A549 (cell line): Measurements from ENCODE around the gene ECM1. TPM values are rescaled to one million over a fixed set of nuclear protein-coding genes. Genes with fewer than 3 reads are reported as not detected.
A peak's percentile ranks its signal among the peaks of the same experiment; 100 is the strongest.

Experiments
- ATAC-seq, 2 experiments: fragments of 200-7000 bp in 1 of 2; fragments of >200 bp in 1 of 2; cut with Nextera tagmentation in 1 of 2; cut with Tn5 transposase in 1 of 2; 3 replicates each; pipeline versions ENCODE4 v1.8.0 to v1.9.1; 2018 to 2020; ENCODE audit warnings: mild to moderate bottlenecking in 1 of 2, moderate library complexity in 1 of 2
- CTCF ChIA-PET: fragments of 300-600 bp; sonication (Branson Sonifier 250); formaldehyde crosslinking; extraction: SDS; loops from one replicate; lab custom pipeline; 2021; ENCODE audit warnings: antibody characterized with exemption, inconsistent platforms; lab: Yijun Ruan, JAX
- POLR2A ChIA-PET: fragments of 350-600 bp; formaldehyde crosslinking; extraction: SDS; loops from one replicate; lab custom pipeline; 2021; ENCODE audit warnings: antibody characterized with exemption, inconsistent platforms; lab: Yijun Ruan, JAX
- DNase-seq, 2 experiments: peaks; one replicate each; pipeline versions ENCODE4 v3.0.0 to v3.0.0-alpha.2; 2011 to 2016; ENCODE audit warnings: low read depth in 1 of 2, low spot score in 1 of 2
- FAIRE-seq: peaks from 2 replicates; lab custom pipeline; 2011; peaks lifted over from hg19 to GRCh38; lab: Jason Lieb, UNC
- H3K27ac ChIP-seq, 2 experiments: fragments of >200 bp; sonication (Bioruptor Twin); formaldehyde crosslinking; 3 replicates each; pipeline ENCODE4 v1.5.1; 2016 to 2017
- H3K4me1 ChIP-seq: fragments of >200 bp; sonication (Bioruptor Twin); formaldehyde crosslinking; 3 replicates; pipeline ENCODE4 v1.6.1; 2016
- H3K4me2 ChIP-seq: fragments of >200 bp; sonication (Bioruptor Twin); formaldehyde crosslinking; 3 replicates; pipeline ENCODE4 v1.6.1; 2016
- H3K4me3 ChIP-seq: fragments of >200 bp; sonication (Bioruptor Twin); formaldehyde crosslinking; 3 replicates; pipeline ENCODE4 v1.5.1; 2016
- H3K9me3 ChIP-seq: fragments of >200 bp; sonication (Bioruptor Twin); formaldehyde crosslinking; 3 replicates; pipeline ENCODE4 v1.6.1; 2016
- BHLHE40 ChIP-seq: IDR thresholded peaks from 2 replicates; pipeline ENCODE4 v1.6.1; 2012; ENCODE audit warnings: low read depth, low read length, inconsistent platforms
- CEBPB ChIP-seq, 2 experiments: fragments of >200 bp in 1 of 2; sonication (Bioruptor Twin) in 1 of 2; formaldehyde crosslinking in 1 of 2; IDR thresholded peaks; 2 replicates each; pipeline ENCODE4 v1.6.1; 2012 to 2016
- CHD4 ChIP-seq: fragments of 200-600 bp; sonication (generic); IDR thresholded peaks from 2 replicates; pipeline ENCODE4 v1.6.1; 2016; ENCODE audit warnings: antibody characterized with exemption, mild to moderate bottlenecking, borderline replicate concordance
- EHF ChIP-seq: fragments of 250-450 bp; sonication (Bioruptor Pico); IDR thresholded peaks from 2 replicates; pipeline ENCODE4 v1.5.0; 2020; ENCODE audit warnings: mild to moderate bottlenecking
- EHMT2 ChIP-seq: fragments of 200-600 bp; sonication (generic); IDR thresholded peaks from 2 replicates; pipeline ENCODE4 v1.6.1; 2016; ENCODE audit warnings: antibody characterized with exemption, low read depth, mild to moderate bottlenecking, moderate library complexity
- ESRRA ChIP-seq: fragments of 150-350 bp; IDR thresholded peaks from 2 replicates; pipeline ENCODE4 v1.6.1; 2014; ENCODE audit warnings: mild to moderate bottlenecking, low read length, borderline replicate concordance
- FOSB ChIP-seq: fragments of 250-450 bp; sonication (Bioruptor Pico); IDR thresholded peaks from 2 replicates; pipeline ENCODE4 v1.5.0; 2020; ENCODE audit warnings: mild to moderate bottlenecking, moderate library complexity
- FOSL2 ChIP-seq, 2 experiments: fragments of 450-650 bp in 1 of 2; fragments of >200 bp in 1 of 2; sonication (Bioruptor Twin) in 1 of 2; formaldehyde crosslinking; IDR thresholded peaks; 2 replicates each; pipeline versions ENCODE4 v1.5.0 to v1.6.1; 2016 to 2020; ENCODE audit warnings: mild to moderate bottlenecking in 1 of 2, moderate library complexity in 1 of 2
- FOXS1 ChIP-seq: fragments of 250-450 bp; sonication (Bioruptor Pico); IDR thresholded peaks from 2 replicates; pipeline ENCODE4 v1.5.0; 2020; ENCODE audit warnings: mild to moderate bottlenecking, moderate library complexity
- HEYL ChIP-seq: fragments of 250-450 bp; sonication (Bioruptor Pico); IDR thresholded peaks from 2 replicates; pipeline ENCODE4 v1.8.0; 2021; ENCODE audit warnings: mild to moderate bottlenecking, moderate library complexity
- HOXB13 ChIP-seq: fragments of 250-450 bp; sonication (Bioruptor Pico); IDR thresholded peaks from 2 replicates; pipeline ENCODE4 v1.5.0; 2020; ENCODE audit warnings: low read depth, mild to moderate bottlenecking, moderate library complexity
- KDM5A ChIP-seq: fragments of 200-600 bp; sonication (generic); IDR thresholded peaks from 2 replicates; pipeline ENCODE4 v1.6.1; 2016; ENCODE audit warnings: antibody characterized with exemption, mild to moderate bottlenecking
- MAZ ChIP-seq: fragments of 150-350 bp; IDR thresholded peaks from 2 replicates; pipeline ENCODE4 v1.6.1; 2014; ENCODE audit warnings: antibody characterized with exemption, low read depth, low read length, borderline replicate concordance
- MYC ChIP-seq: IDR thresholded peaks from 2 replicates; pipeline ENCODE4 v1.6.1; 2012; ENCODE audit warnings: mild to moderate bottlenecking, inconsistent platforms, low read length, improper control_type of control experiment, borderline replicate concordance
- PHF8 ChIP-seq: fragments of 200-600 bp; sonication (generic); IDR thresholded peaks from 2 replicates; pipeline ENCODE4 v1.6.1; 2016; ENCODE audit warnings: low read depth, mild to moderate bottlenecking, antibody characterized with exemption, moderate library complexity, borderline replicate concordance
- POLR2AphosphoS2 ChIP-seq: conservative IDR thresholded peaks from 2 replicates; pipeline ENCODE4 v1.6.1; 2012; ENCODE audit warnings: low read length, improper control_type of control experiment, inconsistent platforms
- RAD21 ChIP-seq, 2 experiments: fragments of >200 bp in 1 of 2; sonication (Bioruptor Twin) in 1 of 2; formaldehyde crosslinking in 1 of 2; IDR thresholded peaks in 1 of 2; conservative IDR thresholded peaks in 1 of 2; 2 replicates in 1 of 2; 3 replicates in 1 of 2; pipeline ENCODE4 v1.6.1; 2012 to 2018; ENCODE audit warnings: inconsistent platforms in 1 of 2
- RARB ChIP-seq: fragments of 250-450 bp; sonication (Bioruptor Pico); IDR thresholded peaks from 2 replicates; pipeline ENCODE4 v1.8.0; 2021; ENCODE audit warnings: mild to moderate bottlenecking, moderate library complexity
- SMC3 ChIP-seq: fragments of >200 bp; sonication (Bioruptor Twin); formaldehyde crosslinking; IDR thresholded peaks from 3 replicates; pipeline ENCODE4 v1.6.1; 2018; ENCODE audit warnings: inconsistent platforms
- ZFP36 ChIP-seq: fragments of 450-650 bp; IDR thresholded peaks from 2 replicates; pipeline ENCODE4 v1.6.1; 2014; ENCODE audit warnings: borderline replicate concordance; ENCODE audit not compliant: partially characterized antibody
- ZSCAN20 ChIP-seq: fragments of 250-450 bp; sonication (Bioruptor Pico); IDR thresholded peaks from 2 replicates; pipeline ENCODE4 v1.8.0; 2022; ENCODE audit warnings: mild to moderate bottlenecking, moderate library complexity
- WGBS: methylation state at CpG from one replicate; pipeline ENCODE4 v1.1.6; 2017; ENCODE audit errors: missing lambda C conversion rate; 5-methylcytosine and 5-hydroxymethylcytosine counted together
- polyA plus RNA-seq, 4 experiments: library from polyadenylated mRNA; depleted of rRNA in 3 of 4; stranded (reverse); fragments of >200 nt; fragmentation: RNase III in 1 of 4; extraction: RNeasy Plus Mini Kit Qiagen cat#74134 plus additional on column Dnase treatment in 1 of 4; gene quantifications; 2 replicates in 3 of 4; 3 replicates in 1 of 4; pipeline ENCODE4 v1.2.3, GENCODE V29; 2011 to 2017
- TF ChIP-seq, protein P1 (sequence below): fragments of >200 bp; sonication (Bioruptor Twin); formaldehyde crosslinking; IDR thresholded peaks from 3 replicates; pipeline ENCODE4 v1.5.1; 2016
- TF ChIP-seq, protein P2 (sequence below): fragments of 250-450 bp; sonication (Bioruptor Pico); IDR thresholded peaks from 2 replicates; pipeline ENCODE4 v1.5.0; 2020; ENCODE audit warnings: low read depth, mild to moderate bottlenecking, moderate library complexity

The ECM1 gene
- polyA plus RNA-seq, 2 of the 4 experiments (the other 2 are of a cell fraction): 0.88 to 1.0 TPM

DNA sequence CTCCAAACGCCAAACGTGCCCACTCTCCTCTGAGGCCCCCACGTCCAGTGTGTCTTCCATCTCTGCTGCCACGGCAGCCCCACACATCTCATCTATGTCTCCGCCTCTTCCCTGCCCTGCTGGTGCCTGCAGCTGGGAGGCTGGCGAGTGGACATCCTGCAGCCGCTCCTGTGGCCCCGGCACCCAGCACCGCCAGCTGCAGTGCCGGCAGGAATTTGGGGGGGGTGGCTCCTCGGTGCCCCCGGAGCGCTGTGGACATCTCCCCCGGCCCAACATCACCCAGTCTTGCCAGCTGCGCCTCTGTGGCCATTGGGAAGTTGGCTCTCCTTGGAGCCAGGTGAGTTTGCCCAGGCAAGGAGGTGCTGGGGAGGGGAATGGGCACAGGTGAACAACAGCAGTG is 49.9 kb downstream of the ECM1 start (continued):
- TF ChIP-seq, protein P1, sequence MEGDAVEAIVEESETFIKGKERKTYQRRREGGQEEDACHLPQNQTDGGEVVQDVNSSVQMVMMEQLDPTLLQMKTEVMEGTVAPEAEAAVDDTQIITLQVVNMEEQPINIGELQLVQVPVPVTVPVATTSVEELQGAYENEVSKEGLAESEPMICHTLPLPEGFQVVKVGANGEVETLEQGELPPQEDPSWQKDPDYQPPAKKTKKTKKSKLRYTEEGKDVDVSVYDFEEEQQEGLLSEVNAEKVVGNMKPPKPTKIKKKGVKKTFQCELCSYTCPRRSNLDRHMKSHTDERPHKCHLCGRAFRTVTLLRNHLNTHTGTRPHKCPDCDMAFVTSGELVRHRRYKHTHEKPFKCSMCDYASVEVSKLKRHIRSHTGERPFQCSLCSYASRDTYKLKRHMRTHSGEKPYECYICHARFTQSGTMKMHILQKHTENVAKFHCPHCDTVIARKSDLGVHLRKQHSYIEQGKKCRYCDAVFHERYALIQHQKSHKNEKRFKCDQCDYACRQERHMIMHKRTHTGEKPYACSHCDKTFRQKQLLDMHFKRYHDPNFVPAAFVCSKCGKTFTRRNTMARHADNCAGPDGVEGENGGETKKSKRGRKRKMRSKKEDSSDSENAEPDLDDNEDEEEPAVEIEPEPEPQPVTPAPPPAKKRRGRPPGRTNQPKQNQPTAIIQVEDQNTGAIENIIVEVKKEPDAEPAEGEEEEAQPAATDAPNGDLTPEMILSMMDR: no peak

DNA sequence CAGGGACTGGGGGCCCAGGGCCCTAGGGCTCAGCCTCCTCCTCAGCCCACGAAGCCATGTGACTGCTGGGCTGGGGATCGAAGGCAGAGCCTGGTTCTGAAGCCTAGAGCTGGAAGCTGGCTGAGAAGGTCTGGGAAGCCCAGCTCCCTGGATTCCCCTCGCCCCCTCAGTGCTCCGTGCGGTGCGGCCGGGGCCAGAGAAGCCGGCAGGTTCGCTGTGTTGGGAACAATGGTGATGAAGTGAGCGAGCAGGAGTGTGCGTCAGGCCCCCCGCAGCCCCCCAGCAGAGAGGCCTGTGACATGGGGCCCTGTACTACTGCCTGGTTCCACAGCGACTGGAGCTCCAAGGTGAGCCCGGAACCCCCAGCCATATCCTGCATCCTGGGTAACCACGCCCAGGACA is 50.4 kb downstream of the ECM1 start:
- ChIA-PET POLR2A (interaction anchor here (0.8 kb wide), 1 partner anchor 12 kb away, joined by 3 read pairs; no protein-coding TSS in a partner anchor), CTCF (interaction anchor here (0.8 to 11.6 kb wide), 14 partner anchors 10 to 443 kb away, joined by 3 to 210 read pairs (median 25); partner anchors contain the start of genes ENSA and MCL1)
- no peak for DNase-seq
- no peak for FAIRE-seq
- Histone ChIP-seq H3K27ac (no peak overlapping the region), H3K4me1 (peaks cover 26% of the 10 kb centered on the region), H3K4me2 (no peak overlapping the region), H3K4me3 (no peak overlapping the region), H3K9me3 (no peaks in the 10 kb centered on the region)
- ATAC-seq: no peak
- no peak for TF ChIP-seq ZFP36
- TF ChIP-seq FOSL2 (IDR thresholded peaks at IDR 0.05): no peak
- no peak for TF ChIP-seq FOSL2 (CRISPR knock-in tag; IDR thresholded peaks at IDR 0.05)
- TF ChIP-seq POLR2AphosphoS2: no peak
- no peak for TF ChIP-seq KDM5A
- TF ChIP-seq ZSCAN20: no peak
- TF ChIP-seq FOSB (CRISPR knock-in tag): no peak
- 83% methylated on average over 15 of the region's 15 CpGs for WGBS

DNA sequence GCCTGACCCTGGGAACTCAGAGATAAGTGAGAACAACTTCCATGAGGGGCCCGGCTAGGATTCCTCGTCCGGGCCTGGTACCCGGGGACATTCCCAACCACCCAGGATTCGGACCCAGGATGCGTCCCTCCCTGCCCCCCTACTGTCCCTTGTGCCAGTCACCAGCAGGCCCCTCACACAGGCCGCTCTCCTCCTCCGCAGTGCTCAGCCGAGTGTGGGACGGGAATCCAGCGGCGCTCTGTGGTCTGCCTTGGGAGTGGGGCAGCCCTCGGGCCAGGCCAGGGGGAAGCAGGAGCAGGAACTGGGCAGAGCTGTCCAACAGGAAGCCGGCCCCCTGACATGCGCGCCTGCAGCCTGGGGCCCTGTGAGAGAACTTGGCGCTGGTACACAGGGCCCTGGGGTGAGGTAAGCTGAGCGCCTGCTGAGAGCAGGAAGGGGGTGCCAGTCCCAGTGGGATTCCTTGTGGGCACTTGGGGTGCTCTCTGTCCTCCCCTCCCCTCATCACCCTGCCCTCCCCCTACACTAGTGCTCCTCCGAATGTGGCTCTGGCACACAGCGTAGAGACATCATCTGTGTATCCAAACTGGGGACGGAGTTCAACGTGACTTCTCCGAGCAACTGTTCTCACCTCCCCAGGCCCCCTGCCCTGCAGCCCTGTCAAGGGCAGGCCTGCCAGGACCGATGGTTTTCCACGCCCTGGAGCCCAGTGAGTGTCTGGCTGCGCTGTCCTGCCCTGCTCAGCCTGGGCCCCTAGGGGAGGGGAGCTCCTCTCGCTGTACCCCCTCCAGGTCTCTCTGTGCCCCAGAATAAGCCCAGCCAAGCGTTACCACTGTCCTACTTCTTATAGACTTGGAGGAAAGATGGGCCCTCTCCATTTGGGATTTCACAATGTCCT is 51.1 kb downstream of the ECM1 start:
- H3K4me3 ChIP-seq: no peak overlapping the region
- H3K27ac ChIP-seq: peak overlapping the region in 1 of 2 experiments; percentile 0; a peak in 2 of 6 replicates
- no peaks in the 10 kb centered on the region for H3K9me3 ChIP-seq
- DNase-seq: no peak
- no peak overlapping the region for H3K4me2 ChIP-seq
- no peak for FAIRE-seq
- ChIA-PET CTCF (interaction anchor here (0.6 to 11.6 kb wide), 36 partner anchors 8 to 956 kb away, joined by 3 to 210 read pairs (median 7); partner anchors contain the start of genes ADAMTSL4, ENSA, MCL1 and TARS2), POLR2A (interaction anchor here (0.7 to 7.6 kb wide), 4 partner anchors 9 to 19 kb away, joined by 3 to 201 read pairs (median 6); partner anchors contain the start of gene MCL1)
- no peak for ATAC-seq
- H3K4me1 ChIP-seq: peaks cover 33% of the 10 kb centered on the region
- TF ChIP-seq MAZ (no peak), RARB (CRISPR knock-in tag) (no peak), FOXS1 (CRISPR knock-in tag) (no peak), EHMT2 (no peak), BHLHE40 (no peak), SMC3 (no peak), MYC (no peak), FOSB (CRISPR knock-in tag) (no peak), RAD21 (conservative IDR thresholded peaks at IDR 0.05 in 1 of 2, IDR thresholded peaks at IDR 0.05 in 1 of 2) (no peak), CEBPB (IDR thresholded peaks at IDR 0.05) (no peak), HOXB13 (no peak), CHD4 (no peak), PHF8 (no peak), HEYL (CRISPR knock-in tag) (no peak), ZFP36 (no peak), EHF (no peak), ESRRA (no peak)
- TF ChIP-seq, protein P2, sequence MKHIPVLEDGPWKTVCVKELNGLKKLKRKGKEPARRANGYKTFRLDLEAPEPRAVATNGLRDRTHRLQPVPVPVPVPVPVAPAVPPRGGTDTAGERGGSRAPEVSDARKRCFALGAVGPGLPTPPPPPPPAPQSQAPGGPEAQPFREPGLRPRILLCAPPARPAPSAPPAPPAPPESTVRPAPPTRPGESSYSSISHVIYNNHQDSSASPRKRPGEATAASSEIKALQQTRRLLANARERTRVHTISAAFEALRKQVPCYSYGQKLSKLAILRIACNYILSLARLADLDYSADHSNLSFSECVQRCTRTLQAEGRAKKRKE (CRISPR knock-in tag): no peak
- 86% methylated on average over 28 of the region's 28 CpGs for WGBS
